ENCODE results near the gene IQCB1. TPM values are rescaled to one million over a fixed set of nuclear protein-coding genes. Genes with fewer than 3 reads are reported as not detected.
"Not testable (repeated sequence)": the region's sequence is repeated elsewhere in the genome, so short reads cannot be mapped to it uniquely, and the experiment has no call there.

Gene IQCB1
- total RNA-seq, 1 donor from 2014 or later = 34.1 TPM

- Mint-ChIP-seq H3K9me3 (no peaks in the 10 kb centered on the region), H3K36me3 (no peaks in the 10 kb centered on the region), H3K27me3 (ENCODE audit: low read depth) (peaks cover 26% of the 10 kb centered on the region), H3K27ac (no peak overlapping the region), H3K4me3 (no peak overlapping the region), H3K4me1 (peaks cover 2% of the 10 kb centered on the region)
- TF ChIP-seq, protein P1, sequence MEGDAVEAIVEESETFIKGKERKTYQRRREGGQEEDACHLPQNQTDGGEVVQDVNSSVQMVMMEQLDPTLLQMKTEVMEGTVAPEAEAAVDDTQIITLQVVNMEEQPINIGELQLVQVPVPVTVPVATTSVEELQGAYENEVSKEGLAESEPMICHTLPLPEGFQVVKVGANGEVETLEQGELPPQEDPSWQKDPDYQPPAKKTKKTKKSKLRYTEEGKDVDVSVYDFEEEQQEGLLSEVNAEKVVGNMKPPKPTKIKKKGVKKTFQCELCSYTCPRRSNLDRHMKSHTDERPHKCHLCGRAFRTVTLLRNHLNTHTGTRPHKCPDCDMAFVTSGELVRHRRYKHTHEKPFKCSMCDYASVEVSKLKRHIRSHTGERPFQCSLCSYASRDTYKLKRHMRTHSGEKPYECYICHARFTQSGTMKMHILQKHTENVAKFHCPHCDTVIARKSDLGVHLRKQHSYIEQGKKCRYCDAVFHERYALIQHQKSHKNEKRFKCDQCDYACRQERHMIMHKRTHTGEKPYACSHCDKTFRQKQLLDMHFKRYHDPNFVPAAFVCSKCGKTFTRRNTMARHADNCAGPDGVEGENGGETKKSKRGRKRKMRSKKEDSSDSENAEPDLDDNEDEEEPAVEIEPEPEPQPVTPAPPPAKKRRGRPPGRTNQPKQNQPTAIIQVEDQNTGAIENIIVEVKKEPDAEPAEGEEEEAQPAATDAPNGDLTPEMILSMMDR (IDR thresholded peaks at IDR 0.05; ENCODE audit: unreplicated experiment) = no peak
- no peak for DNase-seq (ENCODE audit: low spot score in 2 of 2, unreplicated experiment in 2 of 2)
Observed at GRCh38 chr3:121750087-121750415, 84.8 kb downstream of the IQCB1 start.

- peak; percentile 76 to 91 for DNase-seq (ENCODE audit: low spot score in 2 of 2, unreplicated experiment in 2 of 2)
- TF ChIP-seq, protein P1 (IDR thresholded peaks at IDR 0.05; ENCODE audit: unreplicated experiment) = no peak
- no peak within 1 kb of the TSS for H3K27ac Mint-ChIP-seq
- no peaks in the 10 kb centered on the region for H3K9me3 Mint-ChIP-seq
- H3K36me3 Mint-ChIP-seq = no peaks in the 10 kb centered on the region
- peaks cover 2% of the 10 kb centered on the region for H3K4me1 Mint-ChIP-seq
- peaks cover 21% of the 10 kb centered on the region for H3K27me3 Mint-ChIP-seq (ENCODE audit: low read depth)
- no peak within 1 kb of the TSS for H3K4me3 Mint-ChIP-seq
Observed at GRCh38 chr3:121749276-121750086, 85.4 kb downstream of the IQCB1 start, which contains the start of gene GOLGB1. Gene GOLGB1 (minus strand): TSS chr3:121749741. CDS start chr3:121730971, 18,770 bp downstream.

DNA sequence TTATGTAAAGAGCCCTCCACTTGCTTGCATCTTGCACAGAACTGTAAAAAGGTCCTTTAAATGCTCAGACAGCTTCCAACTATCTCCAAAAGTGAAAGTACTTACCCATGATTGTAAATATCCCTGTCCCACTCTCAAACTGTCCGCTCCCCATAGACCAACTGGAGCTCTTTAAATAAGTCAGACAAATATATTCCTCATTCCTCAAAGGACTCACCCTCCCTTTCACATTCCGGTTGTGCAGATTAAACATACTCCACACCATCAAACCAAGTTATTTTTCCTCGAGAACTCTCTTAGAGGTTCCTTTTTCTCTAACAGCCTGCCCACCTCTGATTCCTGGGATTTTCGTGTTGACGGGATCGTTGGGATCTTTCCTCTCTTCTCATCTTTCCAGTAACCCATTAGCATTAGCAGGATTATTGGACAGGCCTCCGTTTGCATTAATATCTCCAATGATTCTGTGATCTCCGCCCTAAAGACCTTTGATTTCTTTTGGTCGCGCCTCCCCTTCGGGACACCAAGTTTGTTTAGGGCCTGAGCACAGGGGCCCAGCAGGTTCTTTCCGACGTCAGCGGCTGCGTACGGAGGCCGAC, 86.1 kb downstream of the IQCB1 start:
- peaks cover 2% of the 10 kb centered on the region for H3K4me1 Mint-ChIP-seq
- H3K4me3 Mint-ChIP-seq = no peak overlapping the region
- H3K27me3 Mint-ChIP-seq (ENCODE audit: low read depth) = peaks cover 15% of the 10 kb centered on the region
- H3K36me3 Mint-ChIP-seq = no peaks in the 10 kb centered on the region
- no peaks in the 10 kb centered on the region for H3K9me3 Mint-ChIP-seq
- no peak overlapping the region for H3K27ac Mint-ChIP-seq
- TF ChIP-seq, protein P1 (IDR thresholded peaks at IDR 0.05; ENCODE audit: unreplicated experiment) = no peak
- no peak for DNase-seq (ENCODE audit: low spot score in 2 of 2, unreplicated experiment in 2 of 2)

- DNase-seq (ENCODE audit: low spot score in 2 of 2, unreplicated experiment in 2 of 2) = no peak
- Mint-ChIP-seq H3K4me3 (no peak overlapping the region), H3K4me1 (peaks cover 2% of the 10 kb centered on the region), H3K27ac (no peak overlapping the region), H3K27me3 (ENCODE audit: low read depth) (peaks cover 13% of the 10 kb centered on the region), H3K9me3 (no peaks in the 10 kb centered on the region), H3K36me3 (peaks cover 3% of the 10 kb centered on the region)
- TF ChIP-seq, protein P1 (IDR thresholded peaks at IDR 0.05; ENCODE audit: unreplicated experiment) = no peak
Observed at GRCh38 chr3:121747976-121748375, 86.9 kb downstream of the IQCB1 start.

DNA sequence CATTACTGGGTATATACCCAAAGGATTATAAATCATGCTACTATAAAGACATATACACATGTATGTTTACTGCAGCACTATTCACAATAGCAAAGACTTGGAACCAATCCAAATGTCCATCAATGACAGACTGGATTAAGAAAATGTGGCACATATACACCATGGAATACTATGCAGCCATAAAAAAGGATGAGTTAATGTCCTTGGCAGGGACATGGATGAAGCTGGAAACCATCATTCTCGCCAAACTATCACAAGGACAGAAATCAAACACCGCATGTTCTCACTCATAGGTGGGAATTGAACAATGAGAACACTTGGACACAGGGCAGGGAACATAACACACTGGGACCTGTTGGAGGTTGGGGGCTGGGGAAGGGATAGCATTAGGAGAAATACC, 91.8 kb downstream of the IQCB1 start:
- peaks cover 15% of the 10 kb centered on the region for H3K36me3 Mint-ChIP-seq
- H3K4me3 Mint-ChIP-seq = not testable (repeated sequence)

DNA sequence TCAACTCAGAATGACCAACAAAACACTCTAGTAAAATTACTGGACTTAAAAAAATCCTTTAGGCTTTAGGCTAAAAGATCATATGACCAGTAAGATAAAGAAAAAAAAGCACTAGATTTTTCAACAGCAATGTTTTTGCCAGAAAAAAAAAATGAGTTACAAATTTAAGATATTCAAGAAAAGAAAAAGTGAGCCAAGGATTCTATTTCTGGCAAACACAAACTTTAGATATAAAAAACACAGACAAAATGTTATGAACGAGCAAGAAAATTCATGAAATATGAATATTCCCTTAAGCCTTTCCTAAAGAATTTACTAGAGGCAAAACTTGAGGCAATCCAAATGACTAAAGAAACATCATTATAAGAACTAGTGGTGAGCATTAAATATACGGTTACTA, 94.0 kb downstream of the IQCB1 start:
- no peak overlapping the region for H3K4me3 Mint-ChIP-seq
- peaks cover 19% of the 10 kb centered on the region for H3K36me3 Mint-ChIP-seq
- TF ChIP-seq, protein P1 (IDR thresholded peaks at IDR 0.05; ENCODE audit: unreplicated experiment) = no peak
- DNase-seq (ENCODE audit: low spot score in 2 of 2, unreplicated experiment in 2 of 2) = no peak
- H3K27ac Mint-ChIP-seq = peak overlapping the region; percentile 75
- peaks cover 3% of the 10 kb centered on the region for H3K9me3 Mint-ChIP-seq
- H3K4me1 Mint-ChIP-seq = peaks cover 2% of the 10 kb centered on the region
- H3K27me3 Mint-ChIP-seq (ENCODE audit: low read depth) = no peaks in the 10 kb centered on the region

More for the DNA sequence above, 91.8 kb downstream of the IQCB1 start:
- not testable (repeated sequence) for DNase-seq (ENCODE audit: low spot score in 2 of 2, unreplicated experiment in 2 of 2); H3K27me3 Mint-ChIP-seq (ENCODE audit: low read depth); H3K4me1 Mint-ChIP-seq; H3K9me3 Mint-ChIP-seq; H3K27ac Mint-ChIP-seq
